ENCODE measurements around the gene B3GAT1.
"Not testable (repeated sequence)": the region's sequence is repeated elsewhere in the genome, so short reads cannot be mapped to it uniquely, and the experiment has no call there.

DNA sequence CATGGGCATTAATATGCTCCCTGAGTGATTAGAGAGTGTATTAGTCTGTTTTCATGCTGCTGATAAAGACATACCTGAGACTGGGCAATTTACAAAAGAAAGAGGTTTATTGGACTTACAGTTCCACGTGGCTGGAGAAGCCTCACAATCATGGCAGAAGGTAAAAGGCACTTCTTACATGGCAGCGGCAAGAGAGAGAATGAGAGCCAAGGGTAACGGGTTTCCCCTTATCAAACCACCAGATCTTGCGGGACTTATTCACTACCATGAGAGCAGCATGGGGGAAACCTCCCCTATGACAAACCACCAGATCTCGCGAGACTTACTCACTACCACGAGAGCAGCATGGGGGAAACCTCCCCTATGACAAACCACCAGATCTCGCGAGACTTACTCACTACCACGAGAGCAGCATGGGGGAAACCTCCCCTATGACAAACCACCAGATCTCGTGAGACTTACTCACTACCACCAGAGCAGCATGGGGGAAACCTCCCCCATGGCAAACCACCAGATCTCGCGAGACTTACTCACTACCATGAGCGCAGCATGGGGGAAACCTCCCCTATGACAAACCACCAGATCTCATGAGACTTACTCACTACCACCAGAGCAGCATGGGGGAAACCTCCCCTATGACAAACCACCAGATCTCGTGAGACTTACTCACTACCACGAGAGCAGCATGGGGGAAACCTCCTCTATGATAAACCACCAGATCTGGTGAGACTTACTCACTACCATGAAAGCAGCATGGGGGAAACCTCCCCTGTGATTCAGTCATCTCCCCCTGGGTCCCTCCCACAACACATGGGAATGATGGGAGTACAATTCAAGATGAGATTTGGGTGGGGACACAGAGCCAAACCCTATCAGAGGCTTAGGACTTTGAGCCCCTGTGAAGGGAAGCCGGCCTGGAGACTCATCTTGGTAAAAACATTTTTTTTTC, 32.4 kb upstream of the B3GAT1 start:
- TF ChIP-seq, protein P1, sequence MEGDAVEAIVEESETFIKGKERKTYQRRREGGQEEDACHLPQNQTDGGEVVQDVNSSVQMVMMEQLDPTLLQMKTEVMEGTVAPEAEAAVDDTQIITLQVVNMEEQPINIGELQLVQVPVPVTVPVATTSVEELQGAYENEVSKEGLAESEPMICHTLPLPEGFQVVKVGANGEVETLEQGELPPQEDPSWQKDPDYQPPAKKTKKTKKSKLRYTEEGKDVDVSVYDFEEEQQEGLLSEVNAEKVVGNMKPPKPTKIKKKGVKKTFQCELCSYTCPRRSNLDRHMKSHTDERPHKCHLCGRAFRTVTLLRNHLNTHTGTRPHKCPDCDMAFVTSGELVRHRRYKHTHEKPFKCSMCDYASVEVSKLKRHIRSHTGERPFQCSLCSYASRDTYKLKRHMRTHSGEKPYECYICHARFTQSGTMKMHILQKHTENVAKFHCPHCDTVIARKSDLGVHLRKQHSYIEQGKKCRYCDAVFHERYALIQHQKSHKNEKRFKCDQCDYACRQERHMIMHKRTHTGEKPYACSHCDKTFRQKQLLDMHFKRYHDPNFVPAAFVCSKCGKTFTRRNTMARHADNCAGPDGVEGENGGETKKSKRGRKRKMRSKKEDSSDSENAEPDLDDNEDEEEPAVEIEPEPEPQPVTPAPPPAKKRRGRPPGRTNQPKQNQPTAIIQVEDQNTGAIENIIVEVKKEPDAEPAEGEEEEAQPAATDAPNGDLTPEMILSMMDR (conservative IDR thresholded peaks at IDR 0.05 in 1 of 2, IDR thresholded peaks at IDR 0.05 in 1 of 2; ENCODE audit: low read depth in 1 of 2, low read length in 2 of 2) = not testable (repeated sequence)
- TF ChIP-seq EZH2 (IDR thresholded peaks at IDR 0.05; ENCODE audit: low read length, missing control alignments) = not testable (repeated sequence)

Data from fibroblast of lung (primary cell).